Ovary (tissue), 3 donors: ENCODE results near the gene G6PC1.
"Not testable (repeated sequence)": the region's sequence is repeated elsewhere in the genome, so short reads cannot be mapped to it uniquely, and the experiment has no call there.

ENCODE experiments used
- CTCF ChIP-seq, 3 donors: fragments of 450-650 bp in 2 of 3; fragments of 200-600 bp in 1 of 3; IDR thresholded peaks; one replicate each; pipeline versions ENCODE4 v1.5.1 to v1.8.0; 2016 to 2022; ENCODE audit warnings: antibody characterized with exemption in 3 of 3, mild to moderate bottlenecking in 1 of 3
- EP300 ChIP-seq: sonication (generic); formaldehyde crosslinking; IDR thresholded peaks from one replicate; pipeline ENCODE4 v1.6.1; 2017; ENCODE audit warnings: antibody characterized with exemption
- POLR2A ChIP-seq: fragments of 450-650 bp; IDR thresholded peaks from one replicate; pipeline ENCODE4 v1.6.1; 2017; ENCODE audit warnings: antibody characterized with exemption, mild to moderate bottlenecking, moderate library complexity
- donor health status: DM: no; HTN: no; CAD: no.

GRCh38 chr17:42899981-42900380 lies 618 bp upstream of the G6PC1 start:
- not testable (repeated sequence) for TF ChIP-seq CTCF (IDR thresholded peaks at IDR 0.05); POLR2A; EP300
